Uterus (tissue), 2 donors: Measurements from ENCODE around the gene MYO1B.

ENCODE experiments used
- POLR2A ChIP-seq, 2 donors: fragments of 450-650 bp; IDR thresholded peaks; one replicate each; pipeline ENCODE4 v1.6.1; 2016; ENCODE audit warnings: antibody characterized with exemption in 2 of 2, mild to moderate bottlenecking in 1 of 2, moderate library complexity in 1 of 2
- TF ChIP-seq, protein P1 (sequence below), 4 experiments: fragments of 200-600 bp in 2 of 4; fragments of 450-650 bp in 2 of 4; sonication (generic) in 2 of 4; IDR thresholded peaks; one replicate each; pipeline ENCODE4 v1.5.1; 2016 to 2019; ENCODE audit warnings: antibody characterized with exemption in 4 of 4, mild to moderate bottlenecking in 2 of 4, moderate library complexity in 1 of 4

- TF ChIP-seq, protein P1, sequence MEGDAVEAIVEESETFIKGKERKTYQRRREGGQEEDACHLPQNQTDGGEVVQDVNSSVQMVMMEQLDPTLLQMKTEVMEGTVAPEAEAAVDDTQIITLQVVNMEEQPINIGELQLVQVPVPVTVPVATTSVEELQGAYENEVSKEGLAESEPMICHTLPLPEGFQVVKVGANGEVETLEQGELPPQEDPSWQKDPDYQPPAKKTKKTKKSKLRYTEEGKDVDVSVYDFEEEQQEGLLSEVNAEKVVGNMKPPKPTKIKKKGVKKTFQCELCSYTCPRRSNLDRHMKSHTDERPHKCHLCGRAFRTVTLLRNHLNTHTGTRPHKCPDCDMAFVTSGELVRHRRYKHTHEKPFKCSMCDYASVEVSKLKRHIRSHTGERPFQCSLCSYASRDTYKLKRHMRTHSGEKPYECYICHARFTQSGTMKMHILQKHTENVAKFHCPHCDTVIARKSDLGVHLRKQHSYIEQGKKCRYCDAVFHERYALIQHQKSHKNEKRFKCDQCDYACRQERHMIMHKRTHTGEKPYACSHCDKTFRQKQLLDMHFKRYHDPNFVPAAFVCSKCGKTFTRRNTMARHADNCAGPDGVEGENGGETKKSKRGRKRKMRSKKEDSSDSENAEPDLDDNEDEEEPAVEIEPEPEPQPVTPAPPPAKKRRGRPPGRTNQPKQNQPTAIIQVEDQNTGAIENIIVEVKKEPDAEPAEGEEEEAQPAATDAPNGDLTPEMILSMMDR (IDR thresholded peaks at IDR 0.05): peak in 1 of 4 experiments; percentile 14
- no peak for TF ChIP-seq POLR2A (IDR thresholded peaks at IDR 0.05)
Measured at GRCh38 chr2:191369034-191369433, 123.8 kb downstream of the MYO1B start.
